ENCODE results near the gene IGLON5.

DNA sequence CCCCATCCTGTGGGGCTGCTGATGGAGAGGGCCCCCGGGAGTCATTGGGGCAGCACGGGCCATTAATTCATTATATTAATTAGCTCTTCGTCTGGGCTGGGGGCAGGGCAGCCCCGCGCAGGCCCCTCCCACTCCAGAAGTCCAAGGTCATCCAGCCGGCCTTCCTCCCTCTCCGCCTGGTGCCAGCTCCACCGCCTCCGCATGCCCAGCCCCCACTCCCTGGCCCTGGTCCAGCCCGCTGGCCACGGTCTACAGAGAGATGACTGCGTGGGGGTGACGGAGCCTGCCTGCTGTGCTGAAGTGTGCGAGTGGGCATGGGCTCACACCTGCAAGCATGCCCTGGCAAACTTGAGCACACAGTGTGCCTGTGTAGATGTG lies 8.8 kb downstream of the IGLON5 start:
- TF ChIP-seq JUN (CRISPR knock-in tag; IDR thresholded peaks at IDR 0.05) (no peak), E2F5 (CRISPR knock-in tag; IDR thresholded peaks at IDR 0.05) (no peak), AR (CRISPR knock-in tag; IDR thresholded peaks at IDR 0.05) (no peak), JAZF1 (CRISPR knock-in tag; IDR thresholded peaks at IDR 0.05) (no peak), RELA (CRISPR knock-in tag; IDR thresholded peaks at IDR 0.05; ENCODE audit: borderline replicate concordance) (no peak), ZBTB21 (CRISPR knock-in tag; IDR thresholded peaks at IDR 0.05; ENCODE audit: borderline replicate concordance) (no peak), ZNF219 (CRISPR knock-in tag; IDR thresholded peaks at IDR 0.05; ENCODE audit: borderline replicate concordance) (no peak)
- TF ChIP-seq, protein P1, sequence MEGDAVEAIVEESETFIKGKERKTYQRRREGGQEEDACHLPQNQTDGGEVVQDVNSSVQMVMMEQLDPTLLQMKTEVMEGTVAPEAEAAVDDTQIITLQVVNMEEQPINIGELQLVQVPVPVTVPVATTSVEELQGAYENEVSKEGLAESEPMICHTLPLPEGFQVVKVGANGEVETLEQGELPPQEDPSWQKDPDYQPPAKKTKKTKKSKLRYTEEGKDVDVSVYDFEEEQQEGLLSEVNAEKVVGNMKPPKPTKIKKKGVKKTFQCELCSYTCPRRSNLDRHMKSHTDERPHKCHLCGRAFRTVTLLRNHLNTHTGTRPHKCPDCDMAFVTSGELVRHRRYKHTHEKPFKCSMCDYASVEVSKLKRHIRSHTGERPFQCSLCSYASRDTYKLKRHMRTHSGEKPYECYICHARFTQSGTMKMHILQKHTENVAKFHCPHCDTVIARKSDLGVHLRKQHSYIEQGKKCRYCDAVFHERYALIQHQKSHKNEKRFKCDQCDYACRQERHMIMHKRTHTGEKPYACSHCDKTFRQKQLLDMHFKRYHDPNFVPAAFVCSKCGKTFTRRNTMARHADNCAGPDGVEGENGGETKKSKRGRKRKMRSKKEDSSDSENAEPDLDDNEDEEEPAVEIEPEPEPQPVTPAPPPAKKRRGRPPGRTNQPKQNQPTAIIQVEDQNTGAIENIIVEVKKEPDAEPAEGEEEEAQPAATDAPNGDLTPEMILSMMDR (IDR thresholded peaks at IDR 0.05): no peak
- TF ChIP-seq, protein P2, sequence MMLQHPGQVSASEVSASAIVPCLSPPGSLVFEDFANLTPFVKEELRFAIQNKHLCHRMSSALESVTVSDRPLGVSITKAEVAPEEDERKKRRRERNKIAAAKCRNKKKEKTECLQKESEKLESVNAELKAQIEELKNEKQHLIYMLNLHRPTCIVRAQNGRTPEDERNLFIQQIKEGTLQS (CRISPR knock-in tag; conservative IDR thresholded peaks at IDR 0.05): no peak
- TF ChIP-seq, protein P3, sequence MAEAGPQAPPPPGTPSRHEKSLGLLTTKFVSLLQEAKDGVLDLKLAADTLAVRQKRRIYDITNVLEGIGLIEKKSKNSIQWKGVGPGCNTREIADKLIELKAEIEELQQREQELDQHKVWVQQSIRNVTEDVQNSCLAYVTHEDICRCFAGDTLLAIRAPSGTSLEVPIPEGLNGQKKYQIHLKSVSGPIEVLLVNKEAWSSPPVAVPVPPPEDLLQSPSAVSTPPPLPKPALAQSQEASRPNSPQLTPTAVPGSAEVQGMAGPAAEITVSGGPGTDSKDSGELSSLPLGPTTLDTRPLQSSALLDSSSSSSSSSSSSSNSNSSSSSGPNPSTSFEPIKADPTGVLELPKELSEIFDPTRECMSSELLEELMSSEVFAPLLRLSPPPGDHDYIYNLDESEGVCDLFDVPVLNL (CRISPR knock-in tag; IDR thresholded peaks at IDR 0.05; ENCODE audit: borderline replicate concordance, low read depth): no peak
- TF ChIP-seq, protein P4, sequence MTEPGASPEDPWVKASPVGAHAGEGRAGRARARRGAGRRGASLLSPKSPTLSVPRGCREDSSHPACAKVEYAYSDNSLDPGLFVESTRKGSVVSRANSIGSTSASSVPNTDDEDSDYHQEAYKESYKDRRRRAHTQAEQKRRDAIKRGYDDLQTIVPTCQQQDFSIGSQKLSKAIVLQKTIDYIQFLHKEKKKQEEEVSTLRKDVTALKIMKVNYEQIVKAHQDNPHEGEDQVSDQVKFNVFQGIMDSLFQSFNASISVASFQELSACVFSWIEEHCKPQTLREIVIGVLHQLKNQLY (CRISPR knock-in tag; IDR thresholded peaks at IDR 0.05): no peak

Measured in WTC11 (cell line).